ENCODE results near the gene FAM210B.
"Not testable (repeated sequence)": the region's sequence is repeated elsewhere in the genome, so short reads cannot be mapped to it uniquely, and the experiment has no call there.

FAM210B gene, protein sequence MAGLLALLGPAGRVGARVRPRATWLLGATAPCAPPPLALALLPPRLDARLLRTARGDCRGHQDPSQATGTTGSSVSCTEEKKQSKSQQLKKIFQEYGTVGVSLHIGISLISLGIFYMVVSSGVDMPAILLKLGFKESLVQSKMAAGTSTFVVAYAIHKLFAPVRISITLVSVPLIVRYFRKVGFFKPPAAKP

DNA sequence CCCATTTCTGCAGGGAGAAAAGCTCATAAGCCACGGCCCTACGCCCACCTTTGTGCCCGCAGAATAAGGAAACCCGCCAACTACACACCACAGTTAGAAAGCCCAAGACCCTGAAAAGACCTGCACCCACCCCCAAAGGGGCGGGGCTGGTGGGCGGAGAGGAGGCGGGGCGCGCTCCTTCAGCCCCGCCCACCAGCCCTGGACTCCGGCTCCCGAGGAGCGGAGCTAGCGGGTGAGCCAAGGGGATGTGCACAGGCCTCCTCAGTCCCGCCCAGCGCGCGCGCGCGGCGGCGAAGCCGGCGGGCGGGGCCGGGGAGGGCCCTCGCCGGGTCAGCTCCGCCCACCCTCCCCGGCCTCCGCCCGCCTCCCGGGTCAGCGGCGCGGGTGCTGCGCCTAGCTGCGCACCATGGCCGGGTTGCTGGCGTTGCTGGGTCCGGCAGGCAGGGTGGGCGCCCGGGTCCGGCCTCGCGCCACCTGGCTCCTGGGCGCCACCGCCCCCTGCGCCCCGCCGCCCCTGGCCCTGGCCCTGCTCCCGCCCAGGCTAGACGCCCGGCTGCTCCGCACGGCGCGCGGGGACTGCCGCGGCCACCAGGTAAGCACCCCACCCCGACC, at the start of gene FAM210B:
FAM210B (plus strand) TSS at position 375 of the 612 bp plus-strand sequence; CDS start at position 407, 32 bp downstream.
- DNase-seq, result peak; percentile 86

DNA sequence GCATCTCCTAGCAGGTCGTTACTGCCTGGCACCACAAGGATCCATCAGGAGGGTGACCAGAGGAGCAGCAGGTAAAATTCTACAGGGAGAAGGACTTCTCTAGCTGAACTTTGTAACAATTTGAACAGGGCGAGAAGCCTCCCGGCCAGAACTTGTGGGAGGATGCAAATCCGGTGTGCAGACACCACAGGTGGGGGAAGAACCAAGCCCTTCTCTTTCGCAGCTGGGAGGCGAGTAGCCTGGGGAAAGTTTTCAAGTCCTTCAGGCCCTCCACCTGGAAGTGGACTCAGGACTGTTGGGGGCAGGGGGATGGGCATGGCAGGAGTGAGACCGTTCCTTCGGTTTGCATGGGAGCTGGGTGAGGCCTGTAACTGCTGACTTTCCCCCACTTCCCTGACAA, 42.7 kb upstream of the FAM210B start:
- no peak for DNase-seq

DNA sequence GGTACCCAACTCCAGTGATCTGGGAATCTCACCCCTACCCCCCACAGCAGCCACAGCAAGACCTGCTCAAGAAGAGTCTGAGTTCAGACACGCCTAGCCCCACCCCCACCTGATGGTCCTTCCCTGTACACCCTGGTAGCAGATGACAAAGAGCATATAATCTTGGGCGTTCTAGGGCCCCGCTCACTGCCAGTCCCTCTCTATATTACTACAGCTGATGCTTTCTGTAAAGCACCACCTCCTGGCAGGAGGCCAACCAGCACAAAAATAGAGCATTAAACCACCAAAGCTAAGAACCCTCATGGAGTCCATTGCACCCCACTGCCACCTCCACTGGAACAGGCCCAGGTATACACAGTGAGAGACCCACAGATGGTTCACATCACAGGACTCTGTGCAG, 42.3 kb upstream of the FAM210B start:
- DNase-seq, result no peak

DNA sequence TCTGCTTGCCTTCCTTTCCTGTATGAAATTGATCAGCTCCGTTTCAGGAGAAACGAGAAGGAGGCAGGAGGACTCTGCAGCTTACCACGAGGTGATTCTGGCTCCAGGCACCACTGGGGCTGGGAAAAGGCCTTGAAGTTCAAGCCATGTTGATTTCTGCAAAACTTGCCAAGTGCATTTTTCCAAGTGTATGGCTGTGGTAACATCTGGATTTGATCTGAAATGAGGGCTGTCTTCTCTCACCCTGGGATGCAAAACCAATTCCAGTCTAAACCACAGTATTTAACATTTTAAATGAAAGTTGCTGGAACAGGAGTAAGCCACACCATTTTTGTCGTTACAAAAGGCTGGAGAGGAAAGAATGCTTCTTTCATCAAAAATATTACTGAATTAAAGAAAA, 36.1 kb upstream of the FAM210B start:
- no peak for DNase-seq

DNA sequence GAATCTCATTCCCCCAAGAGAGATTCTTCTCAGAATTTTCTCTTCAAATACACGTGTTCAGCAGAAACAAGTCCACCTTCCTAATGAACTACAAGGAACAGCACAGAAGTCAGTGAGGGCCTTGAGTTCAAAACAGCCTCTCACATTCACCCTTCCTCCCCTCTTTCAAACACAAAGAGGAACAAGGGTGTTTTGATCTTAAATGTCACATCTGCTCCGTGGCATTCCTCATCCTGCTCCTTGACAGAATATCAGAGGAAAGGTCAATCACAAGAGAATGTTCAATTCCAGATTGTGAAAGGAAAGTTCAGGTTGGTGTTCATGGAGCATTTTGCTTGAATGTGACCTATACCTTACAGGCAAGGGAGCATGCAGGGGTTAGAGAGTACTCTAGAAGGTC, 35.6 kb upstream of the FAM210B start:
- DNase-seq, result no peak

DNA sequence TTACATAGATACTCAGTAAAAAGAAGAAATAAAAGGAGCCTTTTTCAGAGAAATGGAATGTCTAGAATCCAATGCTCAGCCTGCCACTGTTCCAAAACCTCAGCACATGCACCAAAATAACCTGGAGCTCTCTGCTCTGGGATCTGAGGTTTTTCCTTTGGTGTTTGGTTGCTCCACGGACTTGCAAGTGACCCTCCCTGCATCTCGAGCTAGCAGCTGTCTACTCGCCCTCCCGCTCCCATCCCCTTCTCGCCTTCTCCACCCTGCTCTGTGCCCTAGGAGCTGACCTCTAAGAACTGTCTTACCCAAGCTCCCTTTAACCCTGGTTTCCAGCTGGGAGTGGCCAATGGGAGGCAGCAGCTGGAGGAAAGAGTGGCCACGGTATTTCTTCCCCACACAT, 35.1 kb upstream of the FAM210B start:
- no peak for DNase-seq

DNA sequence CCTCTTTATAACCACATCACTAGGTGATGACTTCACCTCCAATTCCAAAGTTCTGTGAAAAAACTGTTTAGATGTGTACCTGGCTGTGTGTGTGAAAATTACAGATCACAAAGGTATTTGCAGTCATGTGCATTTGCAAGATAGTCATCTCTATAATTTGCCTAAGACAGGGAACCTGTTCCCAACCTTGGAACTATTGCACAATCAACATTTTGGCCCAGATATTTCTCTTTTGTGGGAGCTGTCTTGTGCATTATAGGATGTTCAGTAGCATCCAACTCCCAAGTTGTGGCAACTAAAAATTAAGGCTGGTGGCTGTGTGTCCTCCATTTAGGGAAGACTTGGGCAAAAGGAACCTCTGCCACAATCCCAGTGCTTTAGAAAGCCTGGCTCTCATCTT, 34.0 kb upstream of the FAM210B start:
- no peak for DNase-seq

DNA sequence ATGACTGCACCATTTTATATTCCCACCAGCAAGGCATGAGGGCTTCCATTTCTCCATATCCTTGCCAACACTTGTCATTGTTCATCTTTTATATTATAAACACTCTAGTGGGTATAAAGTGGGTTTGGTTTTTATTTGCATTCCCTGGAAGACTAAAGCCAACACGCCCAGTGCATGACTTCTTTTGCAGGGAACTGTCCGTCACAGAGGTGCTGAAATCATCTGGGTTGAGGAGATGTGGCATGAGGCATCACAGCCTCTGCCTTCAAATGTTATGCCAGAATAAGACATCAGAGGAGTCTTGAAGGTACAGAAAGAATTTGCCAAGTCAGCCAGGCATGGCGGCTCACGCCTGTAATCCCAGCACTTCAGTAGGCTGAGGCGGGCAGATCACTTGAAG, 29.9 kb upstream of the FAM210B start:
- peak; percentile 18 for DNase-seq

DNA sequence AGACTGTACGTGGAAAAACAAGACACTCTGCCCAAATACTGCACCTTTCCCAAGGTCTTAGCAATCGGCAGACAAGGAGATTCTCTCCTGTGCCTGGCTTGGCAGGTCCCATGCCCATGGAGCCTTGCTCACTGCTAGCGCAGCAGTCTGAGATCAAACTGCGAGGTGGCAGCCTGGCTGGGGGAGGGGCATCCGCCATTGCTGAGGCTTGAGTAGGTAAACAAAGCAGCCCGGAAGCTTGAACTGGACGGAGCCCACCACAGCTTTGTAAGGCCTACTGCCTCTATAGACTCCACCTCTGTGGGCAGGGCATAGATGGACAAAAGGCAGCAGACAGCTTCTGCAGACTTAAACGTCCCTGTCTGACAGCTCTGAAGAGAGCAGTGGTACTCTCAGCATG, 22.1 kb upstream of the FAM210B start:
- not testable (repeated sequence) for DNase-seq

DNA sequence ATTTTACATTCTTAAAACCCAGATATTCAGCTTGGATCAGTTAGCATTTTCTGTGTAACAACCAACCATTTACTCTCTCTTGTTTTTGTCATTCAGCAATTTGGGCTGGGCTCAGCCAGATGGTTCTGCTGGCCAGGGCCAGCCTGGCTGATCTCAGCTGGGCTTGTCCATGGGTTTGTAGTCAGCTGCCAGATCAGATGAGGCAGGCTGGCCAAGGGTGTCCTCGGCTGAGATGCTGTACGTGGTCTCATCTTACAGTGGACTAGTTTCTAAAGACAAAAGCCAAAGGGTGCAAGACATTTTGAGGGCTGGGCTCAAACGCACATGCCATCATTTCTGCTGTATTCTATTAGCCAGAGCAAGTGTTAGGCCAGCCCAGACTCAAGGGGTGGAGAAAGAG, 16.0 kb upstream of the FAM210B start:
- DNase-seq, result no peak

DNA sequence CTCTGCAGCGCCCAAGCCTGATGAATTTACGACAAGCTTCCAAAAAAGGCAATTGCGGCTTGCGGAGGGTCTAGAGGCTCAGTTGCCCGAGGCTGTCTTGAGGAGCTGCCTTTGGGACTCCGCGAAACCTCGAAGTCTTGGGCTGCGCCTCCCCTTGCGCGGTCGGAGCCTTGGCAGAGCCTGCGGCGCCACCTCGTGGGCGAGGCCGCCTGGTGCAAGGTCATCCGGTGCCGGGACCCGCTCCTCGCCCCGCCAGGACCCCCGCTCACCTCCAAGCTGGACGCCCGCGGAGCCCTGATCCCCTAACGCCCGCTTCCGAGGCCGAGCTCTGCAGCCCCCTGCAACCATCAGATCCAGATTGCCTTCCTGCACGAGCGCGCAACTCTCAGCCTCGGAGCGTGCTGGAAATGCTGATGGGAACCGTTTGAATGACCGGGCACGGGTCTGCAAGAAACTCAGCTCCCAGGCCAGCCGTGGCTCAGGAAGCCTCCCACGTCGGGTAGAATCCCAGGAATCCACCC, 14.9 kb upstream of the FAM210B start:
- DNase-seq, result peak; percentile 72

DNA sequence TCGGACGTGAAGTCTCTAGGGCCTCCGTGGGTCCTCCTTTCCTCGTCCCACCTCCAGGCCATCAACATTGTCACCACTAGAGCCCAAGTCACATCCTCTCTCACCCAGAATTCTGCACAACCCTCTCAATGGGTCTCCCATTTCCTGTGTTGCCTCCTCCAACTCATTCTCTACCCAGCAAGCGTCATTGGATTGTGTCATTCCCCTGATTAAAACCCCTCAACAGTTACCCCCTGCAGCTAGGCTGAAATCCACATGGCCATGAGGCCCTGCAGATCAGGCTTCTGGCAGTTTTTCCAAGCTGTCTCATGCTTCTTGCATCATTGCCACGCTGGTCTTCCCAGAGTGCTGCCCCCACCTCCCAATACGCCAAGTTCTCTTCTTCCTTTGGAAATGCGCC, 12.9 kb upstream of the FAM210B start:
- DNase-seq, result no peak

DNA sequence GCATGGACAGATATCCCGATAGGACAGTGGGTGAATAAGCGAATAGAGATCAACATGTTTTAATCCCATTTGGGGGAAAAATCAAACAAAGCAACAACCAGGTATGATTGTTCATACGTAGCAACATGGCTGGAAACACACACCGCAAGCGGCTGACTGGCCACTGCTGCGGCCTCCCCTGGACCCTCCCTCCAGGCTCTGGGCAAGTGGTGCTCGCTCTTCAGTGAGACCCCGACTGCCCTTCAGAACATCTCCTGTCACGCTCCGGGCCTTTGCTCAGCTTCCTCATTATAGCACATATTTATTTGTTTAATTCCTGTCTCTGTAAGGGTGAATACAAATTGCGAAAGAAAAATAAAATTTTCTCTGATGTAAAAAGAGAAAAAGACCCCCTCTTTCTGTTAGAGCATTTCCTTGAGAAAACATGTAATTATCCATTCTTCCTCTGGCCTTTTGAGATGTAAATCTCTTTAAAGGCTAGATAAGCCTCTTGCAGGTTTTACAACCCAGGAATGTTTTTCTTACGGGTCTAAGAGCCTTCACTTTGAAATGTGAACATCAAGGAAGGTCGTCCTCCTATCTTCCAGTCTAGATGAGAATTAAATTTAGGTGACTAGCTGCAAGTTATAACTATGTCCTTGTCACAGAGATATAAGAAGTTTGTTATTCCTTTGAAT, 11.0 kb upstream of the FAM210B start:
- DNase-seq, result no peak

DNA sequence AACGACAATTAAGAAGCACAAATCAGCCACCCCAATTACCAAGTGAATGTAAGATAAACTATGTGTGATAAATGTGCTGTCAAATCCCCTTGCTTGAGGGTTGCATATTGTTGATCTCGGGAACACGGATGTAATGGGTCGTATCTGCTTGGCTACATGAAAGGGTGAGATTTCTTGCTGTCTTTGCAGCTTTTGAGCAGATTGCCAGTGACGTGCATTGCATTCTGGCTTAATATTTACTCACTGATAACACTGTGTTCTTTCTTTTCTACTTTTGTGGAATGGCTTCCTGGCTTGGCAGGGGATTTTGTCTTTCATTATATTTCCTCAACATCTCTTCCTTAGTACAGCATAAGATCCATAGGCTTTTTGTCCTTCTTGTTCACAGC, 10.5 kb upstream of the FAM210B start:
- DNase-seq, result no peak

DNA sequence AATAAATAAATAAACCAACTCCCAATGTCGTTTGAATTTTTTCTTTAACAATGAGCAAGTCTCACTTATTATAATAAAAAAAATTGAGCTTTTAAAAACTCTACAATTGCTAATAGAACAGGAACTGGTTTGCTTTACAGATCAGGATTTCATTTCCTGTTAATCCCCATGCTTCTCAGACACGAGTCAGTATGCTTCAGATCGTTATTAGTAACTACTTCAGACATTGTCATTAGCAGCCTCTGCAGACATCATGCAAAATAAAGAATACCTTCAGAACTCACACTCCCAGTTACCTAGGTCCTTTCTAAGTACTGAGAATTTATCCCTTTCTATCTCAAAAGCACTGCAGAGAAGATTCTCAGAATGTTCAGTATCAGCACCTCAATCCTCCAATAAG, 10.0 kb upstream of the FAM210B start:
- DNase-seq, result no peak

DNA sequence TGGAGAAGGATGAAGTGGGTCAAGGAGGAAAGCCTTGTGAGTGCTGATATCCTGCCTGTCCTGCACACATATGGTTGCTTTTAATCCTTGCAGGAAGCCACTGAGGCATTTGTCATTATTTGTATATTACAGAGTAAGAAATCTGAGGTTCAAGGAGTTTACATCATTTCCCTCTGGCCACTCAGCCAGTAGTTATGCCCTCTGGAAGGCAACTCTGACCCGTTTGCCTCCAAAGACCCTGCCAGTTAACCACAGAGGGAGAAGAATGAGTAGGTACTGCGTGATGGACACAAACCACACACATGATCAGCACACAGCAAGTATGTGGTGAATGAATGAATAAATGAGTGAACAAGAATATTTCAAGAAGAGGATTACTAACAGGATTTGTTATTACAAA, 7.9 kb upstream of the FAM210B start:
- DNase-seq, result no peak

DNA sequence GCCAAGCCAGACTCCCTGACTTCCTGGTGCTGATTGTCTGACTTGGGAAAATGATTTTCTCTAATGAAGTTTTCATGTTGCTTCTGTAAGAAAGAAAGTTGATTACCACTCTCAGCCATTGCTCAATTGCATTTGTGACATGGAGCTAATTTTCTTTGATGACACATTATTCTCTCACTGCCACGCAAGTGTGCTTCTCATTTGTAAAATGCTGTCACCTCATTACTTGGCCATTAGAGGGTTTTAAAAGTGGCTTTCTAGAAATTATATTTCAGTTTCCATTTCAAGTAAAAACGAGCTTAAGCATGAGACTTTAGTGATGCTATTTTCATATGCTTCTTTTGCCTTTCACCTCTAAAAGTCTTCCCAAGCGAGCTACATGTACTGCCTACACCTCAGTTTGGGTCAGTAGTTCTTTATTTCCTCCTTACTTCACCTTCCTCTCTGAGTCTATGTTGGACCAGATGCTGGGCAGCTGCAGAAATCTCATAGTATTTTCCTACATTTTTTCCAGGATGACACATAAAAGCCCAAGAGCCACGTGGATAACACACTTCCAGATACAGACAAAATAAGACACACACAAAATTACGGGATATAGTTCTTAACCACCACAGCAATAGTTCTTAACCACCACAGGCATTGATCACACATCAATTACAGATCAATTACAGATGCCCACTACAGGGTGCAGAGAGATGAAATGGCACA, 6.3 kb upstream of the FAM210B start:
- DNase-seq, result no peak

DNA sequence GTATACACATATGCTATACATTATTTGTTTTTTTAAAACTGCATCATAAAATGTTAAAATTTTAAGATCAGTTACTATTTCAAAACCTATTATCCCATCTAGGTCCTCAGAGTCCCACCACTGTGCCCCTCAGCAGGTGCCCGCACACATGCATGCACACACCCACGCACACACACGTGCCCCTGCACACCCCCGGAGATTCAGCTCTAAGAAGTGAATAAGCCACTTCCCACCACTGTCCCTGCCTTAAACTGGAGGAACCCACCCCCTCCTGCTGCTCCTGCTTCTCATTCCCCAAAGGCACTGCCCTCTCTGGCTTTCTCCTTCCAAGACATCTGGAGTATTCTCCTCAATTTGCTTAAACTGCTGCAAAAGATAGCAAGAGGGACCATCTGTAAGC, 5.4 kb upstream of the FAM210B start:
- no peak for DNase-seq

DNA sequence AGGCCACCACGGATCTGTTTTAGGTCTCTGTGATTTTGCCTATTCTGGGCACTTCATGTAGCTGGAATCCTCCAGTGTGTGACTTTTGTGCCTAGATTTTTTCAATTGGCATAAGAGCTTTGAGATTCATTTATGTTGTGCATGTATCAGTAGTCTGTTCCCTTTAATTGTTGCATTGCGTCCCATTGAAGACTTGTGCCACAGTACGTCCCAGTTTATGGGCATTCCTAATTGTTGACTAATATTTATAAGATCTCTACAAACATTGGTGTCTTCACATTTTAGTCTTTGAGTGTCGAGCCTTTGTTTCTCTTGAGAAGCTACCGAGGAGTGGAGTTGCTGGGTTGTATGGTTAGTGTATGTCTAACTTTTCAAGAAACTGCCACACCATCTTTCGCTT, 704 bp upstream of the FAM210B start:
- no peak for DNase-seq

DNA sequence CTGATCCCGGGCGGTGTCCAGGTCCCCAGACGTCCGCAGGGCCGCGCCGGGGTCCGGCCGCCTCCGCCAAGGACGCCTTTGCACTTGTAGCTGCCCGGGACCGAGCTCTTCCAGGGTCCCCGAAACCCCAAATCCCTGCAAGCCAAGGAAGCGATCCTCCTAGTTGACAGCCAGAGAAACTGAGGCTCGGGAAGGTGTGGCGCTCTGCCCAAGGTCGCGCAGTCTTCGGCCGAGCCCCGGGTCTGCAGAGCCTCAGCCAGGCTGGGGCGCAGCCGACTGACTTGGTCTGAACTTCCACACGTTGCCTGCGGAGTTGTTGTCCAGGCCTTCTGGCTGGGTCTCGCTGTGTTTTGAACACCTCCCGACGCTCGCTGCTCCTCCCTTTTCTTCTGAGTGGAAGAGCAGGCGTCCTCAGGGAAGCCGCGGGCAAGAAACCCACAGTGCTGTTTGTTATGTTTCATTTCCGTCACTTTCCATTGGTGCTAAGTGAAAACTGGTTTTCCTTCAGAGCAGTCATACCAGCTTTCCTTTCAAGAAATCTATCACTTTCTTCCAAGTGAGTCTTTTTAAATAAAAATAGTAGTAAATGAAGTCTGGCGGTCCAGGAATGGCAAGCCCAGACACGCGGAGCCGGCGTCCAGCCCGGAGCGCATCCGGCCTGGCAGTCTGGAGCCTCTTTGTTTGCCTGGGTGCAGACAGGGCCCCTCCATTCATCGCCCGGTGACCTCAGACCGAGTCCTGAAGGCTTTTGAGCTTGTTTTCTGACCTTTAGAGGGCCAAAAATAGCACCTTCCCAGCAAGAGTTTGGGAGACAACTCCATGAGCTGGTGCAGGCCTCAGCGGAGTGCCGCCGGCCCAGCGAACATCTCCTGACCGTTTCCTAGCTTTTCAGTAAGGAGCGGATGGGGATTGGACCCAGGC, 698 bp downstream of the FAM210B start:
- DNase-seq, result peak; percentile 36

DNA sequence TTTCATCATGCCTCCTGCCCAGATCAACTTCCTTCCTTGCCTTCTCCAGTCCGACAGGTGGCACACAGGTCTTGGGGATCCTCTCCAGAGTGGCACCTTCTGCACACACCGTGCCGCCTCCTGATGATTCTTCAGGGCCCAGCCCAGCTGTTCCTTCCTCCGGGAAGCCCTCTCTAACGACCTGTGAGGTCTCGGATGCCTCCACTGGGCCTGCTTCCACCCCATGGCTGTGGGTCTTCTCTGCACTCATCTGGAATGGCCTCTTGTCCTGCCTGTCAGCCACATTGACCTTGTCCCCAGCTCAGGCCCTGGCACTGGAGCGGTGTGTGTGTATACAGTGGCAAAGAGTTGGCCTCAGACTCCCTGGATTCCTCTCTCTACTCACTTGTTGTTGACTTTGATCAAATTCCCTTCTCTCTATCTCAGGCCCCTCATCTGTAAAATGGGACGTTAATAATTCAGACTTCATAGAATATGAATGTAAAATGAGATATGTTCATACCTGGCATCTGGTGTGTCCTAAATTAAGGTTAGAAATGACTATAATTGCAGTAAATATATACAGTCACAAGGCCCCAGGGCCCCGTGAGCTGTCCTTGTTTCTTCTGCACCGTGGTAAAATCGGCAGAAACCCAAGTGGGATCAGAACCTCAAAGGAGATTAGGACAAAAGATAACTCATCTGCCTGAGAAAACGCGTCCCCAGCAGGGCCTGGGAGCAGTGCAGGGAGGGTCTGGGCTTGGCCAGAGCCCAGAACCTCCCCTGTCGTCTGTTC, 1.5 kb downstream of the FAM210B start:
- DNase-seq, result no peak

DNA sequence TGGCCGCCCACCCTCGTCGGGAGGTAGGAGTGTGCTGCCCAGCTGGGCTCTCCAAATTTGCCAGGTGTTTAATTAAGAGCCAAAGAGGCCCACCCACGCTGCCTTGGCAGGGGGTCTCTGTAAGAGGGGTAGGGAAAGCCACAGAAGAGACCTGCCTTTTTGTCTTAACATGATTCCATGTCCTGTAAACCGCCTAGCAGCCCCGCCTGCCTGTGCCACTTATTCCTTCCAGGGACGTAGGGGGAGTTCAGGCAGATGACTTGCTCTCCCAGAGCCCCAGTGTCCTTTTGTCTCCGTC, 2.1 kb downstream of the FAM210B start:
- DNase-seq, result no peak

Measured in activated CD4-positive, alpha-beta T cell treated with anti-CD3 and anti-CD28 coated beads for 48 hours (primary cell).